Nucleus accumbens (tissue), 56 donors: ENCODE data around the gene PCNX2.
"Not testable (repeated sequence)": the region's sequence is repeated elsewhere in the genome, so short reads cannot be mapped to it uniquely, and the experiment has no call there.

Experiments
- DNase-seq, 56 donors: peaks; one replicate each; lab custom pipeline; 2025; lab: John Stamatoyannopoulos, UW

PCNX2 gene

DNA sequence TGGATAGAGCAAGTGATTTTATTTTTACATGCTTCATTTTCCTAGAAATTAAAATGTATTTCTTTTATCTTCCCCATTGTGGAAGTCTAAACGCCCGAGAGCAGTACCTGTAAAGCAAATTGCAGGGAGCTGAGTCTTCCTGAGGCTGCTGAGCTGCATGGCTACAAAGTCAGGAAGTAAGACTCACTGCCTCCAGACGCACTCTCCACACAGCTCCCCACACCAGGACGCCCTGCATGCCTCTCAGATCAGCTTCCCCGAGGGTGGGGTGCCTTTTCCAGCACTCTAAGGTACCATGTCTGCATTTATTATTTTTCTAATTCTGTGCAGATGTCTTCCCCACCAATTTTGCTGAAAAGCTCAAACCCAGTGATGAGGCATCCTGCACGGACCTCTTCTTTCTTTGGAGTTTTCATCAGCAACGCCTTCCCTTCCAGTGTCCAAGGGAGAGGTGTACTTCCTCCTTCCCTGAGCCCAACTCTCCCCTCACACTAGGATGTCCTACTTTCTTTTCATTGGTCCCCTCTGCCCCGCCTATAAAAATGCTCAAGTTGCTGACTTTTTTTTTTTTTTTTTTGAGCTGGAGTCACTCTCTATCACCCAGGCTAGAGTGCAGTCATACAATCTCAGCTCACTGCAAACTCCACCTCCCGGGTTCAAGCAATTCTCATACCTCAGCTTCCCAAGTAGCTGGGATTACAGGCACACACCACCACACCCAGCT, 114.7 kb downstream of the PCNX2 start:
- no peak for DNase-seq

GRCh38 chr1:233179638-233180037, 115.9 kb downstream of the PCNX2 start:
- not testable (repeated sequence) for DNase-seq

DNA sequence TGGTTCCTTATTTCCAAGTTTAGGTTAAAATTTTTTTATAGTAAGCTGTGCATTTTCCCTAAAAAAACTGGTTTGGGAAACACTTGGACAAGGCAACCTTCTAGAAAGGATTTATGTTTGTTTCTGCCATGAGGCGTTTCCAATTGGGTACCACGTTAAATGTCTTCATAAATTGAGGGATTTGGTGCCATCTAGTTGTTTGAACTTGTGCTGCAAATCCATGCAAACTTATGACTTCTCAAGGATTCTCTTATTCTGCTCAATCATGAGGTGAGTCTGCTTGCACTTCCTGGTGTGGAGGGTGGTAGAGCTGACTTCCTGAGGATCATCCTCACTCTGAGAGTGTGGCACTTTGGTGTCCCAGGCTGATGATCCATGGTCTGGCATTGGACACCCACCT, 123.3 kb downstream of the PCNX2 start:
- no peak for DNase-seq

- no peak for DNase-seq
Observed at GRCh38 chr1:233170741-233171140, 124.8 kb downstream of the PCNX2 start.

GRCh38 chr1:233168384-233168783, 127.1 kb downstream of the PCNX2 start:
- DNase-seq: no peak

- DNase-seq: no peak
Observed at GRCh38 chr1:233166896-233167295, 128.6 kb downstream of the PCNX2 start.

DNA sequence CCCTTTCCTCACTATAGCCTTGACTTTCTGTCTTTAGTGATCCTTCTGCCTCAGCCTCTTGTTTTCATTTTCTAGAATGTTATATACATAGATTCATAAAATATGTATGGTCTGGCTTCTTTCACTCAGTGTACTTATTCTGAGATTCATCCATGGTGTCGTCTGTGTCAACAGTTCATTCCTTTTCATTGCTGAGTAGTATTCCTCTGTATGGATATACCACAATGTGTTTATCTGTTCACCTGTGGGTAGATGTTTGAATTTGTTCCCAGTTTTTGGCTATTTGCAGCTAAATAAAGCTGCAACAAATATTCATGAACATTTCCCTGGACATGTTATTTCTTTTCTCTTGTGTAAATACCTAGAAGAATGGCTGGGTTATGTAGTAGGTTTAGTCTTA, 131.8 kb downstream of the PCNX2 start:
- no peak for DNase-seq

- no peak for DNase-seq
Observed at GRCh38 chr1:233158322-233158721, 137.2 kb downstream of the PCNX2 start.

DNA sequence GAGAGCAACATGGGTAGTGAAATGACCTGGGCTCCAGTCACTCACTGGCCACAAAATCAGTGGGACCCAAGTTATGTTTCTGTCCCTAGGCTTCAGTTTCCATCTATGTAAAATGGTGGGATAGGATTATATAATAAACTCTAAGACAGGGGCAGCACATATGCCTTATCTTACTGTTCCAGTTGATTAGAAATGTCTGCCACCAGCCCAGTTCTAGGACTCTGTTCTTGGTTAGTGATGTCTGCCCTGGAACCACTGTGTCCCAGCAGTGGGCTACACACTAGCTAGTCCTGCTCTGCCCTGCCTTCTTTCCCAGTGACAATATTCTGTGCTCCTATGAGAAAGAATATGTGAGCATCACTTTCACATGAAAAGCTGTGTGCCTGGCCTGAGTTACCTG, 138.3 kb downstream of the PCNX2 start:
- no peak for DNase-seq

DNA sequence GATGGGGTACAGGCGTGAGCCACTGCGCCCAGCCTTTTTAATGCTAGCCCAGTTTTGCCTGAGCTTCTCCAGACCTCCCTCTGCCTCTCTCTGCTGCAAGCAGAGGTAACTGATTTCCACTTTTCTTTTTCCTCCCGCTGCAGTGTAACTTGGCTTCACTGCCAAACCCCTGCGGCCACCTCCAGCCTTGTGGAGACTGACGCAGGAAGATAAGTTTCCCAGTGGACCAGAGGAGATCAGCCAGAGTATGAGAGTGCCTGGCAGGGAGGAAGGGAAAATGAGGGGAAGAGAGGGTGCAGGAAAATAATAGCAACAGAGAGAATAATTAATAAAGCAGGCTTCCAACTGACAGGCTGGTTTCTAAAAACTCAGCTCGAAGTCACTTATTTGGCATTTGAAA, 143.7 kb downstream of the PCNX2 start:
- no peak for DNase-seq

GRCh38 chr1:233144434-233144833, 151.1 kb downstream of the PCNX2 start:
- no peak for DNase-seq

GRCh38 chr1:233143241-233143640, 152.3 kb downstream of the PCNX2 start:
- no peak for DNase-seq

- no peak for DNase-seq
Observed at GRCh38 chr1:233140974-233141373, 154.6 kb downstream of the PCNX2 start.

DNA sequence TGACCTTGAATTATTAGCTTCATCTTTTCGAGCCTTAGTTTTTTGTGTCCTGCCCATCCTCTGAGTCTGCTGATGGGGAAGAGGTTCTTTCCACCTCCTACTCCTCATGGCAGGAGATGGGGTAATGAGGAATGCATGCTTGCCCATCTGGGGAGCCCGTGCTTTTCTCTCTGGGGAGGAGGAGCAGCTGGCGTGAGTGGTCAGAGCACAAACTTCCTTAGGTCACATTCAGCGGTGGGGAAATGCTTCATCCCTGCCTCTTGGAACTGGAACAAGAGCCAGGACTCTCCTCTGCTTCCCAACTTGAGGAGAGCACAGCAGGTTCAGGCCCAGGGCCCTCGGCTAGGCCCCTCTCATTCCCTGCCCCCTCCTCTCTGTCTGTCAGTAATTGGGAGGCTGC, 155.0 kb downstream of the PCNX2 start:
- no peak for DNase-seq

DNA sequence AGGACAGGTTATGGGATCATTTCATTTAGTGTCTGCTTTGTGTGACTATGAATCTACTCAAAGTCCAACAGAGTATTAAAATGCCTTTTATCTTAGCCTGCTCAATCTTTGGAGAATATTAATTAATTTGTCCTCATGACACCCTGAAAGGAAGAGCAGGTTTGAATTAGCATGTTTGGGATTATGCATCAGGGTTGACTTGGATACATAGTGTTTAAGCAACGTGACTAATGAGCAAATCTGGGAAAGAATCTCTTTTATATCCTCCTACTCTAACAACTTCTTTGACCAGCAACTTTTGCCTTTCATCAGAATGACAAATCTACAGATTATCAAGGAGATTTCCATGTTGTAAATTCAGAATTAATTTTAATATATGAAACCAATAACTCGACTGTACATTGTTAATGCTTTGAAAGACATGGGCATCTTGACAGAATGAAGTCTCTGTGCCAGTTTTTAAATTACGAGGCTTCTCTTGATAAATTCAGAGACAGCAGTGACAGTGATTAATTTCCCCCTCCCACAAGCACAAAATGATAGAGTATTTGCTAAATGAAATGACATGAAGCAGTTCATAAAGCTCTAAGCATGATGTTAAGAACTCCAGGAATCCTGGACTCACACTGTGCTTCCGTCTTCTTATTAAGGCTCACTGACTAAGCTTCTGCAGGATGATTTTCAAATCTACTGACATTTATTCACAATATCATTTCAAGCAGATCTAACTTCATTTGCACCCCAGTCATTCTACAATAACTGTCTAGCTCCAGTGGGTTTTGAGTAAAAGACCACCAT, 156.5 kb downstream of the PCNX2 start:
- DNase-seq: peak in 3 of 56 donors; percentile 5 to 27 (median 9)

DNA sequence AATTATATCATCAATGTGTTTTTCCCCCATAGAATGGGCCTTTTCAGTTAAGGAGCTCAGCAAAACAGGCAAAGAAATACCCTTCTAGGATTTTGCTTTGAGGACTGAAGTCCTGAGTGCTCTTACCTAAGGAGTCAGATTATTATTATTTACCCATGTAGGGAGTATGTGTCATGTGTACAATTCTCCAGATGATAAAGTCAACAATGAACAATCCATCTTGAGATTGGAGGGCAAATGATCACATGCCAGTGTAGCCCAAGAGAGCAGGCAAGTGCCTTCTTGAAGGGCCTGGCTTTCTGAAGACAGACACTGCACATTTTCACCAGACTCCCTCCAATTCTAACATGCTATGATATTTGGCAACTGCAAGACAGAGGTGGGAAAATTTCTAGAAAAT, 159.7 kb downstream of the PCNX2 start:
- no peak for DNase-seq

DNA sequence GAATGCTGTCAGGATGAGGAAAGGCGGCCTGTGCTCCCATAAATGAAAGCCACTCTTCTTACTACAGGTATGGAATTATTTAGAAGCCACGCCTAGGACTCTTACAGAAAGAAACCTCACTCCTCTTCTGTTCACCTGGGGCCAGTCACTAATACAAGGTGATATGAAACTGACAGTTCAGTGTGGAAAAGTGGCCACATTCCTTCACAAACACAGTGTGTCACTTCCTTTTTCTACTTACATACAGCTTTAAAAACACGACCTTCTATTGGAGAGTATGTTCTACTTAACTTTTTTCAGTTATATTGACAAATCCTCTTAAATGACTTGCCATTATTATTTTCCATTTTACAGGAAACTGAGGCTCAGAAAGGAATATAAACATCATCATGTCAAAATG, 163.1 kb downstream of the PCNX2 start:
- no peak for DNase-seq

DNA sequence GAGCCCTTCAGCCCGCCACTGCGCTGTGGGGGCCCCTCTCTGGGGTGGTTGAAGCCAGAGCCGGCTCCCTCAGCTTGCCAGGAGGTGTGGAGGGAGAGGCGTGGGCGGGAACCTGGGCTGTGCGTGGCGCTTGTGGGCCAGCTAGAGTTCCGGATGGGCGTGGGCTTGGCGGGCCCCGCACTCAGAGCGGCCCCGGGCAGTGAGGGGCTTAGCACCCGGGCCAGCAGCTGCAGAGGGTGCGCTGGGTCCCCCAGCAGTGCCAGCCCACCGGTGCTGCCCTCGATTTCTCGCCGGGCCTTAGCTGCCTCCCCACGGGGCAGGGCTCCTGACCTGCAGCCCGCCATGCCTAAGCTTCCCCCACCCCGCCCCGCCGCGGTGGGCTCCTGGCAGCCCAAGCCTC, 166.5 kb downstream of the PCNX2 start:
- not testable (repeated sequence) for DNase-seq

- DNase-seq: peak in 6 of 56 donors; percentile 3 to 25 (median 12)
Observed at GRCh38 chr1:233127157-233127556, 168.4 kb downstream of the PCNX2 start.

GRCh38 chr1:233122779-233123178, 172.7 kb downstream of the PCNX2 start:
- no peak for DNase-seq

DNA sequence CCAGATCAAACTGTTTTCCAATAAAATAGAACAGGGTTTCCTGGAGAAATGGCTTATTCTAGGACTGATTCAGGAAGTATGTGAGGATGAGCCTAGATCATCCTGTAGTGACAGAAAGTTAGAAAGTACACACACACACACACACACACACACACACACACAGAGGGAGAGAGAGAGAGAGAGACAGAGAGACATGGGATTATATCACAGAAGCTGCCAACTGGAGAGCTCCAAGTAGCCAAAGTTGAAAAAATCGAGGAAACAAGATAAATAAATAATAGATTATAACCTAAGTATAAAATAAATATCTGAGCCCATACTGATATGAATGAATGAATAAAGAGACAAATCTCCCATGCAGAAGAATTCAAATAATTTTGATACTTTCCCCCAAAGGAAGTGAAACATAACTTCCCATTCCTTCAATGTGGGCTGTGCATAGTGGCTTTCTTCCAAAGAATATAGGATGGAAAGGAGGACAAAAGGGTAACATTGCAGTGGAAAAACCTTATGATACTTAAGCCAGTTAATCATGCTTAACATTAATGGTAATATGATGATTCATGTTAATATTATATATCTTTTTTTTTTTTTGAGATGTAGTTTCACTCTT, 173.5 kb downstream of the PCNX2 start:
- DNase-seq: no peak

DNA sequence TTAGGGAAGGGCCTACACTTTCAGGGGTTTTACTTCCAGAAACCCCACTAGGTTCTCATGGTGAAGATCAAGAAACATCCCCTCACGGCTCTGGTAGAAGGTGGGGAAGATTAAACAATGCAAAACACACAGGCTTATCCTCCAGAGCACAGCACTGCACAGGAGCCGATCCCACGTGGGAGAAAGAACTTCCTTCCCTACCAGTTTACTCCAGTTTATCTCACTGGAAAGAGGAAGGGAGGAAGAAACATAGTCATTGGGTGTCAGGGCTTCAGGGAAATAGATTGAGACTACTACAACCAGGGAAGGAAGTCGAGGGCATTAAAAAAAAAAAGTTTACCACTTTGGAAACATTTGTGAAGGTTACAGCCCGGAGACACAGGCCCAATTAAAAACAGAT, 180.7 kb downstream of the PCNX2 start:
- DNase-seq: no peak
